HepG2 (cell line): ENCODE measurements around the gene UPK1A. TPM values are rescaled to one million over a fixed set of nuclear protein-coding genes. Genes with fewer than 3 reads are reported as not detected.
A peak's percentile ranks its signal among the peaks of the same experiment; 100 is the strongest.

ENCODE experiments used
- CHCHD3 ChIP-seq: sonication (generic); formaldehyde crosslinking; IDR thresholded peaks from 2 replicates; pipeline ENCODE4 v1.8.0; 2022; ENCODE audit warnings: mild to moderate bottlenecking, missing genetic modification reagents, moderate library complexity
- GPBP1L1 ChIP-seq: sonication (generic); formaldehyde crosslinking; IDR thresholded peaks from 2 replicates; pipeline ENCODE4 v1.5.0; 2020; ENCODE audit warnings: mild to moderate bottlenecking, missing genetic modification reagents
- HOXA5 ChIP-seq: sonication (generic); formaldehyde crosslinking; IDR thresholded peaks from 2 replicates; pipeline ENCODE4 v1.4.0; 2020; ENCODE audit warnings: missing genetic modification reagents
- KLF6 ChIP-seq: IDR thresholded peaks from 2 replicates; pipeline ENCODE4 v1.8.0; 2016; ENCODE audit warnings: missing biosample characterization, missing genetic modification reagents
- RXRA ChIP-seq: sonication (generic); formaldehyde crosslinking; IDR thresholded peaks from 2 replicates; pipeline ENCODE4 v1.5.1; 2020; ENCODE audit warnings: missing genetic modification reagents
- SATB2 ChIP-seq: sonication (generic); formaldehyde crosslinking; IDR thresholded peaks from 2 replicates; pipeline ENCODE4 v1.5.0; 2020; ENCODE audit warnings: missing genetic modification reagents
- SETDB1 ChIP-seq: sonication (generic); formaldehyde crosslinking; IDR thresholded peaks from 2 replicates; pipeline ENCODE4 v1.5.1; 2020; ENCODE audit warnings: missing genetic modification reagents, mild to moderate bottlenecking, borderline replicate concordance
- TBX3 ChIP-seq: fragments of 450-650 bp; IDR thresholded peaks from 2 replicates; pipeline ENCODE4 v1.6.1; 2017; ENCODE audit warnings: antibody characterized with exemption, mild to moderate bottlenecking, inconsistent platforms, borderline replicate concordance
- TEAD3 ChIP-seq: optimal IDR thresholded peaks from 2 replicates; pipeline ENCODE3; 2016; ENCODE audit warnings: borderline replicate concordance
- TSC22D2 ChIP-seq: sonication (generic); formaldehyde crosslinking; IDR thresholded peaks from 2 replicates; pipeline ENCODE4 v1.5.1; 2020; ENCODE audit warnings: missing genetic modification reagents, mild to moderate bottlenecking, borderline replicate concordance
- ZFYVE20 ChIP-seq: sonication (generic); formaldehyde crosslinking; IDR thresholded peaks from 2 replicates; pipeline ENCODE4 v1.8.0; 2023; ENCODE audit warnings: low read depth, mild to moderate bottlenecking, moderate library complexity, missing genetic modification reagents, borderline replicate concordance
- ZNF101 ChIP-seq: sonication (generic); formaldehyde crosslinking; IDR thresholded peaks from 2 replicates; pipeline ENCODE4 v1.4.0; 2020; ENCODE audit warnings: mild to moderate bottlenecking, low read depth, missing genetic modification reagents, borderline replicate concordance
- ZNF205 ChIP-seq: IDR thresholded peaks from 2 replicates; pipeline ENCODE4 v1.6.1; 2018; ENCODE audit warnings: missing biosample characterization, missing genetic modification reagents
- ZNF232 ChIP-seq: sonication (generic); formaldehyde crosslinking; IDR thresholded peaks from 2 replicates; pipeline ENCODE4 v1.4.0; 2020; ENCODE audit warnings: missing genetic modification reagents, borderline replicate concordance
- ZNF234 ChIP-seq: sonication (generic); formaldehyde crosslinking; conservative IDR thresholded peaks from 2 replicates; pipeline ENCODE4 v1.5.1; 2020; ENCODE audit warnings: mild to moderate bottlenecking, missing genetic modification reagents
- ZNF256 ChIP-seq: sonication (generic); formaldehyde crosslinking; conservative IDR thresholded peaks from 2 replicates; pipeline ENCODE4 v1.4.0; 2020; ENCODE audit warnings: missing genetic modification reagents
- ZNF550 ChIP-seq: sonication (generic); formaldehyde crosslinking; IDR thresholded peaks from 2 replicates; pipeline ENCODE4 v1.4.0; 2020; ENCODE audit warnings: mild to moderate bottlenecking, missing genetic modification reagents, borderline replicate concordance
- ZNF782 ChIP-seq: sonication (generic); formaldehyde crosslinking; IDR thresholded peaks from 2 replicates; pipeline ENCODE4 v1.4.0; 2020; ENCODE audit warnings: missing genetic modification reagents, mild to moderate bottlenecking, borderline replicate concordance
- polyA plus RNA-seq, 8 experiments: library from polyadenylated mRNA; depleted of rRNA in 3 of 8; stranded (reverse) in 7 of 8; unstranded in 1 of 8; fragments of >200 nt; fragmentation: Illumina TruSeq in 4 of 8; extraction: Trizol in 4 of 8; gene quantifications; 2 replicates each; pipeline versions ENCODE4 v1.2.1 to v1.2.3, GENCODE V29; 2011 to 2016; ENCODE audit warnings: low read depth in 4 of 8, missing spikeins in 1 of 8, mixed read lengths in 1 of 8; ENCODE audit not compliant: insufficient read depth in 1 of 8
- total RNA-seq, 5 experiments: library from RNA; depleted of rRNA; stranded (reverse); fragments of >200 nt; fragmentation: Illumina TruSeq; extraction: Trizol; gene quantifications; 2 replicates each; pipeline ENCODE4 v1.2.3, GENCODE V29; 2016; ENCODE audit warnings: low read depth in 1 of 5
- TF ChIP-seq, protein P1 (sequence below): sonication (generic); formaldehyde crosslinking; IDR thresholded peaks from 2 replicates; pipeline ENCODE4 v1.4.0; 2020; ENCODE audit warnings: missing genetic modification reagents
- TF ChIP-seq, protein P2 (sequence below): sonication (generic); formaldehyde crosslinking; IDR thresholded peaks from 2 replicates; pipeline ENCODE4 v1.4.0; 2020; ENCODE audit warnings: mild to moderate bottlenecking, missing genetic modification reagents
- TF ChIP-seq, protein P3 (sequence below): sonication (generic); formaldehyde crosslinking; IDR thresholded peaks from 2 replicates; pipeline ENCODE4 v1.5.0; 2020; ENCODE audit warnings: mild to moderate bottlenecking, missing genetic modification reagents, borderline replicate concordance

The UPK1A gene
- total and polyA plus RNA-seq, 2 of the 13 experiments (the other 11 are each of a cell fraction or from before 2014, with no cell fraction given) = 2.9 TPM; not detected in 1

DNA sequence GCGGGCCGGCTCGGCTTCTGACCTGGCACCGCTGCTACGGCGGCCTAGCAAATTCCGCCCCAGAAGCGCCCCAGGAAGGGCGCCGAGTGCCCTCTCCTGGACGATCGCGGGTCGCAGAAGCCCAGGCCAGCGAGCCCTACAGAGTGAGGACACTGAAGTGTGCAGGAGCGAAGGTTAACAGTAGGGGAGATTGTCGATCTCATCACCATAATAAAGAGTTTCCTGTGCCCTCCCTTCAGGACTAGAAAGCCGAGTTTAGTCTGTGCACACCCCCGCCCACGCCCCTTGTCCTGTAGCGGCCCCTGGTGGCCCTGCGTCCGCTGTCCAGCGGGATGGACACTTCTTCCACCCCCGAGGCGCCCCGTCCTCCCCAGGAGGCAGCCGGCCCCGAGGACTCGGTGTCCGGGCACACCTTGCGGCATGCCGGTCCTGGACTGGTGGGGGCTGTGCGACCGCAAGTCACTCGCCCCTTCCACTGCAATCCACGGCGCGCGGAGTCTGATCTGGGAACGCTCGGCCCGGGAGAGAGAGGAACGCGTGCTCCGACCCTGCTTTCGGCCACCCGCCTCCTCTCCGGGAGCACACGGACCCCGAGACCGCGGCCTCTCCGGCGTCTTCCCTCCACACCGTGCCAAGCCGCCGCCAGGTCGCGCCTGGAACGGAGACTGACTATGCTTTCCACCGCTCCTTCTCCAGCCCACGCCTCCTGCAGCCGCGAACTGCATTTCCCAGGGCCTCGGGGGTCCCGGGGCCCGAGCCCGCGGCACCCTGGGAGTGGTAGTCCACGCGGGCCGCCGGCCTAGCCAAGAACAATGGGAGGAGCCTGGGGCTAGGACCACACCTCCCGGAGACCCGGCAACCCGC is 50.7 kb downstream of the UPK1A start (continued):
- TF ChIP-seq SETDB1 (CRISPR knock-in tag) (no peak), ZFYVE20 (no peak), ZNF205 (peak; percentile 7; the same call in 1 of the 2 replicates), ZNF782 (0 out of 2 replicates have a peak, but pooled peaks have one; percentile 35), ZNF101 (CRISPR knock-in tag) (no peak; the same call in 1 of the 2 replicates), TEAD3 (no peak), ZNF256 (CRISPR knock-in tag) (no peak; the same call in 1 of the 2 replicates), ZNF234 (CRISPR knock-in tag) (no peak), TBX3 (peak; percentile 29; the same call in 1 of the 2 replicates), SATB2 (CRISPR knock-in tag) (0 out of 2 replicates have a peak, but pooled peaks have one; percentile 54), ZNF550 (no peak), KLF6 (CRISPR knock-in tag) (no peak), ZNF232 (CRISPR knock-in tag) (no peak), CHCHD3 (CRISPR knock-in tag) (0 out of 2 replicates have a peak, but pooled peaks have one; percentile 68), HOXA5 (0 out of 2 replicates have a peak, but pooled peaks have one; percentile 28), TSC22D2 (CRISPR knock-in tag) (no peak), RXRA (CRISPR knock-in tag) (peak; percentile 47; the same call in 1 of the 2 replicates), GPBP1L1 (CRISPR knock-in tag) (no peak)
- TF ChIP-seq, protein P1, sequence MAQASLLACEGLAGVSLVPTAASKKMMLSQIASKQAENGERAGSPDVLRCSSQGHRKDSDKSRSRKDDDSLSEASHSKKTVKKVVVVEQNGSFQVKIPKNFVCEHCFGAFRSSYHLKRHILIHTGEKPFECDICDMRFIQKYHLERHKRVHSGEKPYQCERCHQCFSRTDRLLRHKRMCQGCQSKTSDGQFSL = no peak
- TF ChIP-seq, protein P2, sequence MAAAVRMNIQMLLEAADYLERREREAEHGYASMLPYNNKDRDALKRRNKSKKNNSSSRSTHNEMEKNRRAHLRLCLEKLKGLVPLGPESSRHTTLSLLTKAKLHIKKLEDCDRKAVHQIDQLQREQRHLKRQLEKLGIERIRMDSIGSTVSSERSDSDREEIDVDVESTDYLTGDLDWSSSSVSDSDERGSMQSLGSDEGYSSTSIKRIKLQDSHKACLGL (CRISPR knock-in tag) = no peak; the same call in 1 of the 2 replicates
- TF ChIP-seq, protein P3, sequence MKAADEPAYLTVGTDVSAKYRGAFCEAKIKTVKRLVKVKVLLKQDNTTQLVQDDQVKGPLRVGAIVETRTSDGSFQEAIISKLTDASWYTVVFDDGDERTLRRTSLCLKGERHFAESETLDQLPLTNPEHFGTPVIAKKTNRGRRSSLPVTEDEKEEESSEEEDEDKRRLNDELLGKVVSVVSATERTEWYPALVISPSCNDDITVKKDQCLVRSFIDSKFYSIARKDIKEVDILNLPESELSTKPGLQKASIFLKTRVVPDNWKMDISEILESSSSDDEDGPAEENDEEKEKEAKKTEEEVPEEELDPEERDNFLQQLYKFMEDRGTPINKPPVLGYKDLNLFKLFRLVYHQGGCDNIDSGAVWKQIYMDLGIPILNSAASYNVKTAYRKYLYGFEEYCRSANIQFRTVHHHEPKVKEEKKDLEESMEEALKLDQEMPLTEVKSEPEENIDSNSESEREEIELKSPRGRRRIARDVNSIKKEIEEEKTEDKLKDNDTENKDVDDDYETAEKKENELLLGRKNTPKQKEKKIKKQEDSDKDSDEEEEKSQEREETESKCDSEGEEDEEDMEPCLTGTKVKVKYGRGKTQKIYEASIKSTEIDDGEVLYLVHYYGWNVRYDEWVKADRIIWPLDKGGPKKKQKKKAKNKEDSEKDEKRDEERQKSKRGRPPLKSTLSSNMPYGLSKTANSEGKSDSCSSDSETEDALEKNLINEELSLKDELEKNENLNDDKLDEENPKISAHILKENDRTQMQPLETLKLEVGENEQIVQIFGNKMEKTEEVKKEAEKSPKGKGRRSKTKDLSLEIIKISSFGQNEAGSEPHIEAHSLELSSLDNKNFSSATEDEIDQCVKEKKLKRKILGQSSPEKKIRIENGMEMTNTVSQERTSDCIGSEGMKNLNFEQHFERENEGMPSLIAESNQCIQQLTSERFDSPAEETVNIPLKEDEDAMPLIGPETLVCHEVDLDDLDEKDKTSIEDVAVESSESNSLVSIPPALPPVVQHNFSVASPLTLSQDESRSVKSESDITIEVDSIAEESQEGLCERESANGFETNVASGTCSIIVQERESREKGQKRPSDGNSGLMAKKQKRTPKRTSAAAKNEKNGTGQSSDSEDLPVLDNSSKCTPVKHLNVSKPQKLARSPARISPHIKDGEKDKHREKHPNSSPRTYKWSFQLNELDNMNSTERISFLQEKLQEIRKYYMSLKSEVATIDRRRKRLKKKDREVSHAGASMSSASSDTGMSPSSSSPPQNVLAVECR (CRISPR knock-in tag) = peak; percentile 64; the same call in 1 of the 2 replicates
